ENCODE results near the gene PIPOX. TPM values are rescaled to one million over a fixed set of nuclear protein-coding genes. Genes with fewer than 3 reads are reported as not detected.

PIPOX gene
- total and polyA plus RNA-seq, 9 of the 15 experiments (the other 6 are each of a cell fraction or from before 2014, with no cell fraction given) = 0.15 to 2.2 (median 0.58) TPM; not detected in 2

DNA sequence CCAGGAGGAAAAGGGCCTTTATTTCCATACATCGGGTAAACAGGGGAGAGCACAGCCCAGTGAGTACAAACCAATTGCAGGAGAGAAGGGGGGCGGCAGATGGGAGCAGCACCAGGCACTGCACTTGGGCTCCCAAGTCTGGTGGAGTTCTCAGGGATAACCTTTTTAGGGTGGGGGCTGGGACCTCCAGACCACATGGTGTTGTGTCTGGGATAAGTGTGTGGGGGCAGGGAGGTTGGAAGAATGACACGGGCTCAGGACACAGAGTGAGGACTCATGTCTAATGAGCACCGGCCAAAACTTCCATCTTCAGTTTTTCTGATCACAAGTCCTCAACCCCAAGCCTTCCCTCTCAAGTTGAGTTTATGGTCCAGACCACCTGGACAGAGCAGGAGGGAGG, 30.6 kb downstream of the PIPOX start (continued):
- TF ChIP-seq, protein P1, sequence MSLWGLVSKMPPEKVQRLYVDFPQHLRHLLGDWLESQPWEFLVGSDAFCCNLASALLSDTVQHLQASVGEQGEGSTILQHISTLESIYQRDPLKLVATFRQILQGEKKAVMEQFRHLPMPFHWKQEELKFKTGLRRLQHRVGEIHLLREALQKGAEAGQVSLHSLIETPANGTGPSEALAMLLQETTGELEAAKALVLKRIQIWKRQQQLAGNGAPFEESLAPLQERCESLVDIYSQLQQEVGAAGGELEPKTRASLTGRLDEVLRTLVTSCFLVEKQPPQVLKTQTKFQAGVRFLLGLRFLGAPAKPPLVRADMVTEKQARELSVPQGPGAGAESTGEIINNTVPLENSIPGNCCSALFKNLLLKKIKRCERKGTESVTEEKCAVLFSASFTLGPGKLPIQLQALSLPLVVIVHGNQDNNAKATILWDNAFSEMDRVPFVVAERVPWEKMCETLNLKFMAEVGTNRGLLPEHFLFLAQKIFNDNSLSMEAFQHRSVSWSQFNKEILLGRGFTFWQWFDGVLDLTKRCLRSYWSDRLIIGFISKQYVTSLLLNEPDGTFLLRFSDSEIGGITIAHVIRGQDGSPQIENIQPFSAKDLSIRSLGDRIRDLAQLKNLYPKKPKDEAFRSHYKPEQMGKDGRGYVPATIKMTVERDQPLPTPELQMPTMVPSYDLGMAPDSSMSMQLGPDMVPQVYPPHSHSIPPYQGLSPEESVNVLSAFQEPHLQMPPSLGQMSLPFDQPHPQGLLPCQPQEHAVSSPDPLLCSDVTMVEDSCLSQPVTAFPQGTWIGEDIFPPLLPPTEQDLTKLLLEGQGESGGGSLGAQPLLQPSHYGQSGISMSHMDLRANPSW (CRISPR knock-in tag; IDR thresholded peaks at IDR 0.05) = no peak
- TF ChIP-seq, protein P2, sequence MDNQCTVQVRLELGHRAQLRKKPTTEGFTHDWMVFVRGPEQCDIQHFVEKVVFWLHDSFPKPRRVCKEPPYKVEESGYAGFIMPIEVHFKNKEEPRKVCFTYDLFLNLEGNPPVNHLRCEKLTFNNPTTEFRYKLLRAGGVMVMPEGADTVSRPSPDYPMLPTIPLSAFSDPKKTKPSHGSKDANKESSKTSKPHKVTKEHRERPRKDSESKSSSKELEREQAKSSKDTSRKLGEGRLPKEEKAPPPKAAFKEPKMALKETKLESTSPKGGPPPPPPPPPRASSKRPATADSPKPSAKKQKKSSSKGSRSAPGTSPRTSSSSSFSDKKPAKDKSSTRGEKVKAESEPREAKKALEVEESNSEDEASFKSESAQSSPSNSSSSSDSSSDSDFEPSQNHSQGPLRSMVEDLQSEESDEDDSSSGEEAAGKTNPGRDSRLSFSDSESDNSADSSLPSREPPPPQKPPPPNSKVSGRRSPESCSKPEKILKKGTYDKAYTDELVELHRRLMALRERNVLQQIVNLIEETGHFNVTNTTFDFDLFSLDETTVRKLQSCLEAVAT (IDR thresholded peaks at IDR 0.05) = no peak
- TF ChIP-seq ELF1 (tag; IDR thresholded peaks at IDR 0.05) = no peak

DNA sequence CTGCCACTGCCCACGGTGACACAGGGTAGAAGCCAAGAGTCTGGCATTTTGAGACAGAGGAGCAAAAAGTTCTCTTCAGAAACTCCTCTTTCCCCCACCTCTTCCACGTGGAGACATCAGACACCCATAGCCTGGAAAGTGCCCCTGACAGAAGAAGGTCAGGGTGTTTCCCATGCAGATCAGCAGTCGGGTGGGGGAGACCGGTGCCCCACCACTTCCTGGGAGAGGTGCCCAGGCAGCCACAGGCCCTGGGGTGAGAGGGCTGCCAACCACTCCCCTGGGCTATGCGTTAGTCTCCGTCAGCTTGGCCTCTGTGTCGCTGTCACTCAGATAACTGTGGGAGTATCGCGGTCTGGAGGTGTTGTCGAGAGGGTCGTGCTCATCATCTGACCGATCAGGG, 31.5 kb downstream of the PIPOX start:
- Histone ChIP-seq H3K27me3 (ENCODE audit: control insufficient read depth in 2 of 2, insufficient read depth in 2 of 2, low read length in 2 of 2) (no peaks in the 10 kb centered on the region), H3K9ac (ENCODE audit: insufficient read depth in 1 of 2, low read depth in 2 of 2, low read length in 2 of 2) (peak overlapping the region in 1 of 2 experiments; percentile 46; a peak in 1 of 4 replicates), H3K79me2 (ENCODE audit: control insufficient read depth, insufficient read depth, low read length) (no peaks in the 10 kb centered on the region), H3K27ac (ENCODE audit: extremely low read depth, low read depth, low read length) (no peak overlapping the region), H3K9me3 (replicated peaks; ENCODE audit: control insufficient read depth, insufficient read depth, low read depth, low read length) (no peaks in the 10 kb centered on the region), H3K4me3 (no peak overlapping the region), H4K20me1 (replicated peaks; ENCODE audit: control insufficient read depth, insufficient read depth, low read length) (peaks cover 3% of the 10 kb centered on the region; the same call in 1 of the 2 replicates), H3K4me2 (ENCODE audit: insufficient read depth, low read length) (no peak overlapping the region), H3K9me1 (ENCODE audit: control insufficient read depth, insufficient read depth, low read length) (no peaks in the 10 kb centered on the region), H2AFZ (ENCODE audit: low read depth, low read length) (no peak overlapping the region), H3K4me1 (replicated peaks in 1 of 2; ENCODE audit: control insufficient read depth in 2 of 2, insufficient read depth in 2 of 2, low read length in 2 of 2) (peaks cover 1% of the 10 kb centered on the region in 2 experiments; a peak in 1 of 5 replicates), H3K36me3 (ENCODE audit: control insufficient read depth, insufficient read depth, low read length) (peaks cover 11% of the 10 kb centered on the region; the same call in 2 of the 3 replicates)
- no peak for ATAC-seq
- DNase-seq (ENCODE audit: extremely low read depth in 1 of 4, low spot score in 3 of 4) = no peak
- WGBS (ENCODE audit: insufficient coverage, low coverage, missing lambda C conversion rate) = 64% methylated on average over 12 of the region's 12 CpGs
- intact Hi-C loops (cut with micrococcal nuclease) (no loop called here), in situ Hi-C loops (cut with MboI) (no loop called here)
- POLR2A ChIA-PET = interaction anchor here (1.0 to 1.7 kb wide), 2 partner anchors 11 to 17 kb away, joined by 3 to 11 read pairs; no protein-coding TSS in a partner anchor
- no TSS peak for BruUV-seq (replicated peaks)
- CTCF ChIA-PET (ENCODE audit: low intra/inter-chr PET ratio) = no interaction called here
- no peak for FAIRE-seq
- no peak for TF ChIP-seq PURB (CRISPR knock-in tag; IDR thresholded peaks at IDR 0.05; ENCODE audit: low read depth)
- TF ChIP-seq, protein P3, sequence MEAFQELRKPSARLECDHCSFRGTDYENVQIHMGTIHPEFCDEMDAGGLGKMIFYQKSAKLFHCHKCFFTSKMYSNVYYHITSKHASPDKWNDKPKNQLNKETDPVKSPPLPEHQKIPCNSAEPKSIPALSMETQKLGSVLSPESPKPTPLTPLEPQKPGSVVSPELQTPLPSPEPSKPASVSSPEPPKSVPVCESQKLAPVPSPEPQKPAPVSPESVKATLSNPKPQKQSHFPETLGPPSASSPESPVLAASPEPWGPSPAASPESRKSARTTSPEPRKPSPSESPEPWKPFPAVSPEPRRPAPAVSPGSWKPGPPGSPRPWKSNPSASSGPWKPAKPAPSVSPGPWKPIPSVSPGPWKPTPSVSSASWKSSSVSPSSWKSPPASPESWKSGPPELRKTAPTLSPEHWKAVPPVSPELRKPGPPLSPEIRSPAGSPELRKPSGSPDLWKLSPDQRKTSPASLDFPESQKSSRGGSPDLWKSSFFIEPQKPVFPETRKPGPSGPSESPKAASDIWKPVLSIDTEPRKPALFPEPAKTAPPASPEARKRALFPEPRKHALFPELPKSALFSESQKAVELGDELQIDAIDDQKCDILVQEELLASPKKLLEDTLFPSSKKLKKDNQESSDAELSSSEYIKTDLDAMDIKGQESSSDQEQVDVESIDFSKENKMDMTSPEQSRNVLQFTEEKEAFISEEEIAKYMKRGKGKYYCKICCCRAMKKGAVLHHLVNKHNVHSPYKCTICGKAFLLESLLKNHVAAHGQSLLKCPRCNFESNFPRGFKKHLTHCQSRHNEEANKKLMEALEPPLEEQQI (IDR thresholded peaks at IDR 0.05) = no peak
- TF ChIP-seq, protein P4, sequence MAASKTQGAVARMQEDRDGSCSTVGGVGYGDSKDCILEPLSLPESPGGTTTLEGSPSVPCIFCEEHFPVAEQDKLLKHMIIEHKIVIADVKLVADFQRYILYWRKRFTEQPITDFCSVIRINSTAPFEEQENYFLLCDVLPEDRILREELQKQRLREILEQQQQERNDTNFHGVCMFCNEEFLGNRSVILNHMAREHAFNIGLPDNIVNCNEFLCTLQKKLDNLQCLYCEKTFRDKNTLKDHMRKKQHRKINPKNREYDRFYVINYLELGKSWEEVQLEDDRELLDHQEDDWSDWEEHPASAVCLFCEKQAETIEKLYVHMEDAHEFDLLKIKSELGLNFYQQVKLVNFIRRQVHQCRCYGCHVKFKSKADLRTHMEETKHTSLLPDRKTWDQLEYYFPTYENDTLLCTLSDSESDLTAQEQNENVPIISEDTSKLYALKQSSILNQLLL (CRISPR knock-in tag; IDR thresholded peaks at IDR 0.05; ENCODE audit: borderline replicate concordance) = no peak
- no peak for TF ChIP-seq SMARCB1 (IDR thresholded peaks at IDR 0.05; ENCODE audit: insufficient read length, low read depth)
- TF ChIP-seq KAT8 (IDR thresholded peaks at IDR 0.05; ENCODE audit: low read depth) = no peak
- TF ChIP-seq FOXJ3 (CRISPR knock-in tag; IDR thresholded peaks at IDR 0.05) = no peak
- TF ChIP-seq, protein P5, sequence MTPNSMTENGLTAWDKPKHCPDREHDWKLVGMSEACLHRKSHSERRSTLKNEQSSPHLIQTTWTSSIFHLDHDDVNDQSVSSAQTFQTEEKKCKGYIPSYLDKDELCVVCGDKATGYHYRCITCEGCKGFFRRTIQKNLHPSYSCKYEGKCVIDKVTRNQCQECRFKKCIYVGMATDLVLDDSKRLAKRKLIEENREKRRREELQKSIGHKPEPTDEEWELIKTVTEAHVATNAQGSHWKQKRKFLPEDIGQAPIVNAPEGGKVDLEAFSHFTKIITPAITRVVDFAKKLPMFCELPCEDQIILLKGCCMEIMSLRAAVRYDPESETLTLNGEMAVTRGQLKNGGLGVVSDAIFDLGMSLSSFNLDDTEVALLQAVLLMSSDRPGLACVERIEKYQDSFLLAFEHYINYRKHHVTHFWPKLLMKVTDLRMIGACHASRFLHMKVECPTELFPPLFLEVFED (CRISPR knock-in tag; conservative IDR thresholded peaks at IDR 0.05) = no peak
- no peak for TF ChIP-seq ZNF324 (CRISPR knock-in tag; IDR thresholded peaks at IDR 0.05)
- no peak for TF ChIP-seq CBX1 (IDR thresholded peaks at IDR 0.05; ENCODE audit: low read depth)

All from K562 (cell line).